HepG2 (cell line): ENCODE data around the gene A3GALT2. TPM values are rescaled to one million over a fixed set of nuclear protein-coding genes. Genes with fewer than 3 reads are reported as not detected.

Experiments used
- ATAC-seq: fragments of 200-7000 bp; cut with Tn5 transposase; 3 replicates; pipeline ENCODE4 v1.9.1; 2020; ENCODE audit warnings: mild to moderate bottlenecking, moderate library complexity
- BruUV-seq: library from RNA; stranded (reverse); fragments of 400-500 nt; replicated peaks from 2 replicates; lab custom pipeline; 2021; lab: Mats Ljungman, UMichigan
- CTCF ChIA-PET: fragments of 300-600 bp; formaldehyde crosslinking; extraction: SDS; loops from one replicate; lab custom pipeline; 2021; ENCODE audit warnings: low total read pairs, inconsistent platforms, low intra/inter-chr PET ratio; lab: Yijun Ruan, JAX
- POLR2A ChIA-PET: fragments of 350-600 bp; sonication (Branson Sonifier 250); formaldehyde crosslinking; loops from one replicate; lab custom pipeline; 2020; ENCODE audit warnings: antibody characterized with exemption, inconsistent platforms; lab: Yijun Ruan, JAX
- DNase-seq: peaks from one replicate; pipeline ENCODE4 v3.0.0-alpha.2; 2015; ENCODE audit warnings: low spot score
- FAIRE-seq: peaks from 3 replicates; lab custom pipeline; 2011; peaks lifted over from hg19 to GRCh38; lab: Jason Lieb, UNC
- H2AFZ ChIP-seq: one replicate; pipeline ENCODE4 v1.6.1; 2011; ENCODE audit warnings: low read length, inconsistent platforms
- H3K27ac ChIP-seq: fragments of 300-600 bp; 3 replicates; pipeline ENCODE4 v1.8.0; 2011; ENCODE audit warnings: mixed run types, mild to moderate bottlenecking, mixed read lengths, low read length, inconsistent platforms; ENCODE audit not compliant: insufficient read depth; ENCODE audit errors: extremely low read length
- H3K27me3 ChIP-seq, 2 experiments: fragments of 200-600 bp in 1 of 2; 2 replicates in 1 of 2; 3 replicates in 1 of 2; pipeline versions ENCODE4 v1.6.0 to v1.8.0; 2011; ENCODE audit warnings: low read length in 2 of 2, mild to moderate bottlenecking in 2 of 2, moderate library complexity in 2 of 2, inconsistent platforms in 1 of 2; ENCODE audit not compliant: insufficient read depth in 2 of 2, control insufficient read depth in 1 of 2
- H3K36me3 ChIP-seq, 2 experiments: fragments of 200-600 bp in 1 of 2; replicated peaks in 1 of 2; 2 replicates in 1 of 2; 3 replicates in 1 of 2; pipeline versions ENCODE4 v1.5.1 to v1.8.0; 2011; ENCODE audit warnings: low read length in 2 of 2, inconsistent platforms in 1 of 2; ENCODE audit not compliant: insufficient read depth in 2 of 2, control insufficient read depth in 1 of 2
- H3K4me1 ChIP-seq: 2 replicates; pipeline ENCODE4 v1.5.1; 2012; ENCODE audit warnings: low read length, inconsistent platforms; ENCODE audit not compliant: insufficient read depth
- H3K4me2 ChIP-seq: 2 replicates; pipeline ENCODE4 v1.6.0; 2011; ENCODE audit warnings: low read depth, low read length, inconsistent platforms
- H3K4me3 ChIP-seq, 3 experiments: fragments of 200-600 bp in 1 of 3; sonication (generic), shearing (Covaris generic) in 1 of 3; replicated peaks in 1 of 3; 2 replicates each; pipeline ENCODE4 v1.5.1; 2011 to 2016; ENCODE audit warnings: low read length in 3 of 3, inconsistent platforms in 2 of 3, low read depth in 2 of 3, mild to moderate bottlenecking in 2 of 3, control low read depth in 1 of 3, mixed read lengths in 1 of 3; ENCODE audit not compliant: insufficient read depth in 1 of 3
- H3K79me2 ChIP-seq: one replicate; pipeline ENCODE4 v1.6.1; 2011; ENCODE audit warnings: low read length, inconsistent platforms; ENCODE audit not compliant: insufficient read depth
- H3K9ac ChIP-seq: 2 replicates; pipeline ENCODE4 v1.6.0; 2011; ENCODE audit warnings: mild to moderate bottlenecking, low read depth, low read length, inconsistent platforms; ENCODE audit not compliant: insufficient read depth
- H3K9me3 ChIP-seq: 2 replicates; pipeline ENCODE4 v1.5.1; 2012; ENCODE audit warnings: mild to moderate bottlenecking, low read length
- H4K20me1 ChIP-seq: 2 replicates; pipeline ENCODE4 v1.6.0; 2011; ENCODE audit warnings: inconsistent platforms, mild to moderate bottlenecking, low read length, moderate library complexity; ENCODE audit not compliant: insufficient read depth
- EEA1 ChIP-seq: sonication (generic); formaldehyde crosslinking; IDR thresholded peaks from 2 replicates; pipeline ENCODE4 v1.5.1; 2020; ENCODE audit warnings: mild to moderate bottlenecking, missing genetic modification reagents, borderline replicate concordance
- FOXA1 ChIP-seq, 2 experiments: fragments of 450-650 bp in 1 of 2; sonication (generic) in 1 of 2; formaldehyde crosslinking in 1 of 2; IDR thresholded peaks; 2 replicates each; pipeline versions ENCODE4 v1.4.0 to v1.6.1; 2016 to 2020; ENCODE audit warnings: missing genetic modification reagents in 1 of 2
- GFI1 ChIP-seq: sonication (generic); formaldehyde crosslinking; IDR thresholded peaks from 2 replicates; pipeline ENCODE4 v1.5.0; 2020; ENCODE audit warnings: missing genetic modification reagents, mild to moderate bottlenecking, borderline replicate concordance
- HNF4G ChIP-seq, 2 experiments: sonication (generic) in 1 of 2; formaldehyde crosslinking in 1 of 2; IDR thresholded peaks; 2 replicates each; pipeline versions ENCODE4 v1.4.0 to v1.6.1; 2011 to 2020; ENCODE audit warnings: borderline replicate concordance in 2 of 2, low read depth in 2 of 2, mild to moderate bottlenecking in 2 of 2, low read length in 1 of 2, missing genetic modification reagents in 1 of 2, moderate library complexity in 1 of 2
- HOXA5 ChIP-seq: sonication (generic); formaldehyde crosslinking; IDR thresholded peaks from 2 replicates; pipeline ENCODE4 v1.4.0; 2020; ENCODE audit warnings: missing genetic modification reagents
- KAT2B ChIP-seq: fragments of 150-350 bp; IDR thresholded peaks from 2 replicates; pipeline ENCODE4 v1.6.1; 2014; ENCODE audit warnings: low read depth, low read length, borderline replicate concordance
- ZBTB1 ChIP-seq: sonication (generic); formaldehyde crosslinking; IDR thresholded peaks from 2 replicates; pipeline ENCODE4 v1.4.0; 2020; ENCODE audit warnings: missing genetic modification reagents, borderline replicate concordance
- ZNF781 ChIP-seq: sonication (generic); formaldehyde crosslinking; IDR thresholded peaks from 2 replicates; pipeline ENCODE4 v1.5.1; 2020; ENCODE audit warnings: borderline replicate concordance, mild to moderate bottlenecking, missing genetic modification reagents; ENCODE audit errors: not compliant biosample characterization
- ZNF83 ChIP-seq: sonication (generic); formaldehyde crosslinking; IDR thresholded peaks from 2 replicates; pipeline ENCODE4 v1.4.0; 2020; ENCODE audit warnings: missing genetic modification reagents, mild to moderate bottlenecking, borderline replicate concordance
- WGBS: methylation state at CpG from one replicate; pipeline ENCODE4 v1.1.6; 2017; ENCODE audit warnings: low lambda C conversion rate; 5-methylcytosine and 5-hydroxymethylcytosine counted together
- in situ Hi-C: cut with HindIII; loops from 2 replicates; pipeline ENCODE4 v1.10.0; 2017; ENCODE audit warnings: low pct_unique_long_range_greater_than_20kb; ENCODE audit not compliant: extremely low pct_ligation_motif_present
- intact Hi-C: fragments of 100-400 bp; cut with micrococcal nuclease; formaldehyde crosslinking; loops from one replicate; pipeline ENCODE4 v1.10.0; 2022; ENCODE audit not compliant: unreplicated experiment
- polyA plus RNA-seq, 8 experiments: library from polyadenylated mRNA; depleted of rRNA in 3 of 8; stranded (reverse) in 7 of 8; unstranded in 1 of 8; fragments of >200 nt; fragmentation: Illumina TruSeq in 4 of 8; extraction: Trizol in 4 of 8; gene quantifications; 2 replicates each; pipeline versions ENCODE4 v1.2.1 to v1.2.3, GENCODE V29; 2011 to 2016; ENCODE audit warnings: low read depth in 4 of 8, missing spikeins in 1 of 8, mixed read lengths in 1 of 8; ENCODE audit not compliant: insufficient read depth in 1 of 8
- total RNA-seq, 5 experiments: library from RNA; depleted of rRNA; stranded (reverse); fragments of >200 nt; fragmentation: Illumina TruSeq; extraction: Trizol; gene quantifications; 2 replicates each; pipeline ENCODE4 v1.2.3, GENCODE V29; 2016; ENCODE audit warnings: low read depth in 1 of 5
- TF ChIP-seq, protein P1 (sequence below): sonication (generic); formaldehyde crosslinking; IDR thresholded peaks from 2 replicates; pipeline ENCODE4 v1.4.0; 2020; ENCODE audit warnings: mild to moderate bottlenecking, missing genetic modification reagents
- TF ChIP-seq, protein P2 (sequence below): IDR thresholded peaks from 2 replicates; pipeline ENCODE4 v1.6.1; 2016; ENCODE audit warnings: low read depth, missing genetic modification reagents, missing compliant biosample characterization

The A3GALT2 gene
- total and polyA plus RNA-seq, 2 of the 13 experiments (the other 11 are each of a cell fraction or from before 2014, with no cell fraction given), result not detected

- CTCF ChIA-PET, result no interaction called here
- H2AFZ ChIP-seq, result no peak overlapping the region
- no peak for DNase-seq
- ATAC-seq, result no peak
- H3K36me3 ChIP-seq, result no peaks in the 10 kb centered on the region
- 89% methylated on average over 11 of the region's 11 CpGs for WGBS
- no peak overlapping the region for H3K4me2 ChIP-seq
- H3K9ac ChIP-seq, result no peak overlapping the region
- intact Hi-C loops, result loop anchor here (10.0 kb wide), 1 partner anchor 247 kb away; no protein-coding TSS in a partner anchor
- BruUV-seq, result no TSS peak
- in situ Hi-C loops, result no loop called here
- no peaks in the 10 kb centered on the region; the same call in 1 of the 2 replicates for H4K20me1 ChIP-seq
- TF ChIP-seq, protein P1, sequence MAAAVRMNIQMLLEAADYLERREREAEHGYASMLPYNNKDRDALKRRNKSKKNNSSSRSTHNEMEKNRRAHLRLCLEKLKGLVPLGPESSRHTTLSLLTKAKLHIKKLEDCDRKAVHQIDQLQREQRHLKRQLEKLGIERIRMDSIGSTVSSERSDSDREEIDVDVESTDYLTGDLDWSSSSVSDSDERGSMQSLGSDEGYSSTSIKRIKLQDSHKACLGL, result no peak
- TF ChIP-seq HOXA5 (no peak), KAT2B (no peak), GFI1 (CRISPR knock-in tag) (no peak), FOXA1 (IDR thresholded peaks at IDR 0.05) (no peak), FOXA1 (CRISPR knock-in tag; IDR thresholded peaks at IDR 0.05) (no peak), ZBTB1 (CRISPR knock-in tag) (no peak), HNF4G (IDR thresholded peaks at IDR 0.05; ENCODE audit: borderline replicate concordance, low read depth, low read length) (no peak), HNF4G (CRISPR knock-in tag; IDR thresholded peaks at IDR 0.05; ENCODE audit: borderline replicate concordance, low read depth) (no peak), EEA1 (CRISPR knock-in tag) (no peak), ZNF781 (CRISPR knock-in tag) (no peak), ZNF83 (CRISPR knock-in tag) (no peak)
- TF ChIP-seq, protein P2, sequence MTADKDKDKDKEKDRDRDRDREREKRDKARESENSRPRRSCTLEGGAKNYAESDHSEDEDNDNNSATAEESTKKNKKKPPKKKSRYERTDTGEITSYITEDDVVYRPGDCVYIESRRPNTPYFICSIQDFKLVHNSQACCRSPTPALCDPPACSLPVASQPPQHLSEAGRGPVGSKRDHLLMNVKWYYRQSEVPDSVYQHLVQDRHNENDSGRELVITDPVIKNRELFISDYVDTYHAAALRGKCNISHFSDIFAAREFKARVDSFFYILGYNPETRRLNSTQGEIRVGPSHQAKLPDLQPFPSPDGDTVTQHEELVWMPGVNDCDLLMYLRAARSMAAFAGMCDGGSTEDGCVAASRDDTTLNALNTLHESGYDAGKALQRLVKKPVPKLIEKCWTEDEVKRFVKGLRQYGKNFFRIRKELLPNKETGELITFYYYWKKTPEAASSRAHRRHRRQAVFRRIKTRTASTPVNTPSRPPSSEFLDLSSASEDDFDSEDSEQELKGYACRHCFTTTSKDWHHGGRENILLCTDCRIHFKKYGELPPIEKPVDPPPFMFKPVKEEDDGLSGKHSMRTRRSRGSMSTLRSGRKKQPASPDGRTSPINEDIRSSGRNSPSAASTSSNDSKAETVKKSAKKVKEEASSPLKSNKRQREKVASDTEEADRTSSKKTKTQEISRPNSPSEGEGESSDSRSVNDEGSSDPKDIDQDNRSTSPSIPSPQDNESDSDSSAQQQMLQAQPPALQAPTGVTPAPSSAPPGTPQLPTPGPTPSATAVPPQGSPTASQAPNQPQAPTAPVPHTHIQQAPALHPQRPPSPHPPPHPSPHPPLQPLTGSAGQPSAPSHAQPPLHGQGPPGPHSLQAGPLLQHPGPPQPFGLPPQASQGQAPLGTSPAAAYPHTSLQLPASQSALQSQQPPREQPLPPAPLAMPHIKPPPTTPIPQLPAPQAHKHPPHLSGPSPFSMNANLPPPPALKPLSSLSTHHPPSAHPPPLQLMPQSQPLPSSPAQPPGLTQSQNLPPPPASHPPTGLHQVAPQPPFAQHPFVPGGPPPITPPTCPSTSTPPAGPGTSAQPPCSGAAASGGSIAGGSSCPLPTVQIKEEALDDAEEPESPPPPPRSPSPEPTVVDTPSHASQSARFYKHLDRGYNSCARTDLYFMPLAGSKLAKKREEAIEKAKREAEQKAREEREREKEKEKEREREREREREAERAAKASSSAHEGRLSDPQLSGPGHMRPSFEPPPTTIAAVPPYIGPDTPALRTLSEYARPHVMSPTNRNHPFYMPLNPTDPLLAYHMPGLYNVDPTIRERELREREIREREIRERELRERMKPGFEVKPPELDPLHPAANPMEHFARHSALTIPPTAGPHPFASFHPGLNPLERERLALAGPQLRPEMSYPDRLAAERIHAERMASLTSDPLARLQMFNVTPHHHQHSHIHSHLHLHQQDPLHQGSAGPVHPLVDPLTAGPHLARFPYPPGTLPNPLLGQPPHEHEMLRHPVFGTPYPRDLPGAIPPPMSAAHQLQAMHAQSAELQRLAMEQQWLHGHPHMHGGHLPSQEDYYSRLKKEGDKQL (CRISPR knock-in tag), result no peak
- TF ChIP-seq, all 625 proteins: peak for 0
- no peak for FAIRE-seq
- no peak overlapping the region for H3K4me3 ChIP-seq
- POLR2A ChIA-PET, result interaction anchor here (1.0 to 1.8 kb wide), 3 partner anchors 12 to 66 kb away, joined by 3 read pairs; no protein-coding TSS in a partner anchor
- H3K27ac ChIP-seq, result no peak overlapping the region
- H3K9me3 ChIP-seq, result no peaks in the 10 kb centered on the region
- H3K4me1 ChIP-seq, result peaks cover 38% of the 10 kb centered on the region
- H3K79me2 ChIP-seq, result no peaks in the 10 kb centered on the region
- peaks cover 0 to 6% of the 10 kb centered on the region in 2 experiments; a peak in 1 of 5 replicates for H3K27me3 ChIP-seq
These were observed 40.8 kb upstream of the A3GALT2 start for GRCh38 chr1:33361532-33362235.
